Activated CD4-positive, CD25-positive, alpha-beta regulatory T cell (primary cell): ENCODE data around the gene TCF12.

ENCODE experiments used
- DNase-seq, 4 experiments: peaks; one replicate each; lab custom pipeline; 2025; lab: John Stamatoyannopoulos, UW

TCF12 gene

GRCh38 chr15:57339321-57339720, 420.9 kb downstream of the TCF12 start:
- no peak for DNase-seq
